Measurements from ENCODE around the gene WIPI1. TPM values are rescaled to one million over a fixed set of nuclear protein-coding genes. Genes with fewer than 3 reads are reported as not detected.

The WIPI1 gene
- total and polyA plus RNA-seq, 2 of the 13 experiments (the other 11 are each of a cell fraction or from before 2014, with no cell fraction given) = 29.4 to 141 TPM

DNA sequence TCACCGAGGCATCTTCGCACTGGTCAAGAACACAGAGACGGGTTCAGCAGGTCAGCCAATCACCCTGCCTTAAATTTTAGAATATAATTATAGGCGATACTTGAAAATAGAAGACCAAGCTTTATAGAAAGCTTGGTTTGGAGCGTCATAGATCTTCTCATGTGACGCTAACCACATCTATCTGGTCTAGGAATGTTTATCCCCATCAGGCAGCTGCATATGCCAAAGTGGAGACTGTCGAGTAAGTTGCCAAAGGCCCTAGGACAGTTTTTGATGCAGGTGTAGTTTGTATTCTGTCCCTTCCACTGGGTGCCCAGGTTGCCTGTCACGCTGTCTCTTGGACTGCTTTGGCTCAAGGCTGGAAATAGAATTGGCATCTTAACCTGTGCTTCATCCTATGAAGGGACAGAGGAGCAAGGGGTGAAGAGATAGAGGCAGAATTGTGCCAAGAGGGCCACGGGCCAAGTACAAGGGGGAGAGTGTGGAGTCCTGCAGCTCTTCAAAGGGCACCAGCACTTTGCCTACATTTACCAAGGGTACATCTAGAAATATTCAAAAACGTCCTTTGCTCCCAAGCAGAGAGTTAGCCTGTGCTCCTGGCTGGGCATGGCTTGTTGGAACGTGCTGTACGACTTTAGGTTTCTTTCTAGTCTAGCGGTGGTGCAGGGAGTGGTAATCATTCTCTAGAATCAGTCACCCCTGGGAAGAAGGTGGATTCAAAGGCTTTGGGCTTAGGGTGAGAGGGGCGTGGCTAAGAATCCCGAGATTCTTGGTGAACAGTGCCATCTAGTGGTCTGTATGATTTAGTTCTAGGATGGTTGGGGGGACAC, 5.3 kb upstream of the WIPI1 start (continued):
- TF ChIP-seq, protein P1, sequence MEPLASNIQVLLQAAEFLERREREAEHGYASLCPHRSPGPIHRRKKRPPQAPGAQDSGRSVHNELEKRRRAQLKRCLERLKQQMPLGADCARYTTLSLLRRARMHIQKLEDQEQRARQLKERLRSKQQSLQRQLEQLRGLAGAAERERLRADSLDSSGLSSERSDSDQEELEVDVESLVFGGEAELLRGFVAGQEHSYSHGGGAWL (CRISPR knock-in tag; IDR thresholded peaks at IDR 0.05) = no peak
- TF ChIP-seq ZNF234 (CRISPR knock-in tag; conservative IDR thresholded peaks at IDR 0.05) (no peak), TP53 (CRISPR knock-in tag; conservative IDR thresholded peaks at IDR 0.05) (no peak), ZNF709 (CRISPR knock-in tag; IDR thresholded peaks at IDR 0.05) (no peak), ZNF766 (CRISPR knock-in tag; IDR thresholded peaks at IDR 0.05; ENCODE audit: borderline replicate concordance) (no peak), ZFP62 (CRISPR knock-in tag; IDR thresholded peaks at IDR 0.05) (no peak), ZFP41 (CRISPR knock-in tag; IDR thresholded peaks at IDR 0.05; ENCODE audit: borderline replicate concordance) (no peak), ZNF235 (CRISPR knock-in tag; IDR thresholded peaks at IDR 0.05; ENCODE audit: borderline replicate concordance) (no peak), RBM22 (optimal IDR thresholded peaks at IDR 0.05; ENCODE audit: low read length) (no peak), YEATS4 (CRISPR knock-in tag; IDR thresholded peaks at IDR 0.05; ENCODE audit: borderline replicate concordance) (no peak), CREB1 (IDR thresholded peaks at IDR 0.05) (no peak), CREB1 (CRISPR knock-in tag; IDR thresholded peaks at IDR 0.05) (no peak), TAF15 (IDR thresholded peaks at IDR 0.05; ENCODE audit: low read depth, low read length, poor library complexity, severe bottlenecking) (no peak), HDAC1 (CRISPR knock-in tag; IDR thresholded peaks at IDR 0.05) (no peak), POLR2AphosphoS5 (IDR thresholded peaks at IDR 0.05; ENCODE audit: low read depth, low read length) (no peak), IKZF1 (IDR thresholded peaks at IDR 0.05) (no peak), ZNF501 (CRISPR knock-in tag; IDR thresholded peaks at IDR 0.05) (peak; percentile 53; the same call in 1 of the 2 replicates), ZNF570 (CRISPR knock-in tag; IDR thresholded peaks at IDR 0.05; ENCODE audit: borderline replicate concordance) (no peak), KMT2B (CRISPR knock-in tag; IDR thresholded peaks at IDR 0.05) (no peak), SP140L (CRISPR knock-in tag; IDR thresholded peaks at IDR 0.05; ENCODE audit: borderline replicate concordance) (no peak)
- TF ChIP-seq, protein P2, sequence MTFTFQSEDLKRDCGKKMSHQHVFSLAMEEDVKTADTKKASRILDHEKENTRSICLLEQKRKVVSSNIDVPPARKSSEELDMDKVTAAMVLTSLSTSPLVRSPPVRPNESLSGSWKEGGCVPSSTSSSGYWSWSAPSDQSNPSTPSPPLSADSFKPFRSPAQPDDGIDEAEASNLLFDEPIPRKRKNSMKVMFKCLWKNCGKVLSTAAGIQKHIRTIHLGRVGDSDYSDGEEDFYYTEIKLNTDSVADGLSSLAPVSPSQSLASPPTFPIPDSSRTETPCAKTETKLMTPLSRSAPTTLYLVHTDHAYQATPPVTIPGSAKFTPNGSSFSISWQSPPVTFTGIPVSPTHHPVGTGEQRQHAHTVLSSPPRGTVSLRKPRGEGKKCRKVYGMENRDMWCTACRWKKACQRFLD (CRISPR knock-in tag; IDR thresholded peaks at IDR 0.05; ENCODE audit: borderline replicate concordance) = no peak
- TF ChIP-seq, protein P3, sequence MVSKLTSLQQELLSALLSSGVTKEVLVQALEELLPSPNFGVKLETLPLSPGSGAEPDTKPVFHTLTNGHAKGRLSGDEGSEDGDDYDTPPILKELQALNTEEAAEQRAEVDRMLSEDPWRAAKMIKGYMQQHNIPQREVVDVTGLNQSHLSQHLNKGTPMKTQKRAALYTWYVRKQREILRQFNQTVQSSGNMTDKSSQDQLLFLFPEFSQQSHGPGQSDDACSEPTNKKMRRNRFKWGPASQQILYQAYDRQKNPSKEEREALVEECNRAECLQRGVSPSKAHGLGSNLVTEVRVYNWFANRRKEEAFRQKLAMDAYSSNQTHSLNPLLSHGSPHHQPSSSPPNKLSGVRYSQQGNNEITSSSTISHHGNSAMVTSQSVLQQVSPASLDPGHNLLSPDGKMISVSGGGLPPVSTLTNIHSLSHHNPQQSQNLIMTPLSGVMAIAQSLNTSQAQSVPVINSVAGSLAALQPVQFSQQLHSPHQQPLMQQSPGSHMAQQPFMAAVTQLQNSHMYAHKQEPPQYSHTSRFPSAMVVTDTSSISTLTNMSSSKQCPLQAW (CRISPR knock-in tag; IDR thresholded peaks at IDR 0.05) = peak; percentile 57; the same call in 1 of the 2 replicates
- TF ChIP-seq, protein P4, sequence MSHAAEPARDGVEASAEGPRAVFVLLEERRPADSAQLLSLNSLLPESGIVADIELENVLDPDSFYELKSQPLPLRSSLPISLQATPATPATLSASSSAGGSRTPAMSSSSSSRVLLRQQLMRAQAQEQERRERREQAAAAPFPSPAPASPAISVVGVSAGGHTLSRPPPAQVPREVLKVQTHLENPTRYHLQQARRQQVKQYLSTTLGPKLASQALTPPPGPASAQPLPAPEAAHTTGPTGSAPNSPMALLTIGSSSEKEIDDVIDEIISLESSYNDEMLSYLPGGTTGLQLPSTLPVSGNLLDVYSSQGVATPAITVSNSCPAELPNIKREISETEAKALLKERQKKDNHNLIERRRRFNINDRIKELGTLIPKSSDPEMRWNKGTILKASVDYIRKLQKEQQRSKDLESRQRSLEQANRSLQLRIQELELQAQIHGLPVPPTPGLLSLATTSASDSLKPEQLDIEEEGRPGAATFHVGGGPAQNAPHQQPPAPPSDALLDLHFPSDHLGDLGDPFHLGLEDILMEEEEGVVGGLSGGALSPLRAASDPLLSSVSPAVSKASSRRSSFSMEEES (CRISPR knock-in tag; IDR thresholded peaks at IDR 0.05) = 0 out of 2 replicates have a peak, but pooled peaks have one; percentile 37
- TF ChIP-seq, protein P5, sequence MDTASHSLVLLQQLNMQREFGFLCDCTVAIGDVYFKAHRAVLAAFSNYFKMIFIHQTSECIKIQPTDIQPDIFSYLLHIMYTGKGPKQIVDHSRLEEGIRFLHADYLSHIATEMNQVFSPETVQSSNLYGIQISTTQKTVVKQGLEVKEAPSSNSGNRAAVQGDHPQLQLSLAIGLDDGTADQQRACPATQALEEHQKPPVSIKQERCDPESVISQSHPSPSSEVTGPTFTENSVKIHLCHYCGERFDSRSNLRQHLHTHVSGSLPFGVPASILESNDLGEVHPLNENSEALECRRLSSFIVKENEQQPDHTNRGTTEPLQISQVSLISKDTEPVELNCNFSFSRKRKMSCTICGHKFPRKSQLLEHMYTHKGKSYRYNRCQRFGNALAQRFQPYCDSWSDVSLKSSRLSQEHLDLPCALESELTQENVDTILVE (CRISPR knock-in tag; IDR thresholded peaks at IDR 0.05) = peak; percentile 24; the same call in 1 of the 2 replicates
- TF ChIP-seq, protein P6, sequence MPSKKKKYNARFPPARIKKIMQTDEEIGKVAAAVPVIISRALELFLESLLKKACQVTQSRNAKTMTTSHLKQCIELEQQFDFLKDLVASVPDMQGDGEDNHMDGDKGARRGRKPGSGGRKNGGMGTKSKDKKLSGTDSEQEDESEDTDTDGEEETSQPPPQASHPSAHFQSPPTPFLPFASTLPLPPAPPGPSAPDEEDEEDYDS (CRISPR knock-in tag; IDR thresholded peaks at IDR 0.05) = peak; percentile 29; the same call in 1 of the 2 replicates

Measured in HepG2 (cell line).